GM23338 (cell line): ENCODE measurements around the gene PLPPR5. TPM values are rescaled to one million over a fixed set of nuclear protein-coding genes. Genes with fewer than 3 reads are reported as not detected.

ENCODE experiments used
- ATAC-seq: fragments of 200-7000 bp; cut with Tn5 transposase; 3 replicates; pipeline ENCODE4 v1.9.1; 2020
- DNase-seq: peaks from one replicate; pipeline ENCODE4 v3.0.0-alpha.2; 2015; ENCODE audit warnings: low spot score
- H2AFZ ChIP-seq: fragments of 200-600 bp; sonication (generic); 2 replicates; pipeline ENCODE4 v1.8.0; 2016; ENCODE audit warnings: antibody characterized with exemption, mild to moderate bottlenecking, moderate library complexity
- H3F3A ChIP-seq: fragments of 200-600 bp; sonication (generic); replicated peaks from 2 replicates; pipeline ENCODE4 v1.8.0; 2017; ENCODE audit warnings: antibody characterized with exemption, mixed run types, low read depth
- H3K27ac ChIP-seq: fragments of 200-600 bp; sonication (generic); 2 replicates; pipeline ENCODE4 v1.6.1; 2016; ENCODE audit warnings: low read depth
- H3K27me3 ChIP-seq: fragments of 200-600 bp; sonication (generic); 2 replicates; pipeline ENCODE4 v1.8.0; 2016; ENCODE audit warnings: mild to moderate bottlenecking, mixed run types, moderate library complexity; ENCODE audit not compliant: insufficient read depth
- H3K36me3 ChIP-seq: fragments of 200-600 bp; sonication (generic); 2 replicates; pipeline ENCODE4 v1.8.0; 2016; ENCODE audit warnings: mild to moderate bottlenecking; ENCODE audit not compliant: insufficient read depth
- H3K4me1 ChIP-seq: fragments of 200-600 bp; sonication (generic); 2 replicates; pipeline ENCODE4 v1.8.0; 2016; ENCODE audit warnings: mild to moderate bottlenecking, moderate library complexity; ENCODE audit not compliant: insufficient read depth
- H3K4me2 ChIP-seq: fragments of 200-600 bp; sonication (generic); 2 replicates; pipeline ENCODE4 v1.7.1; 2017; ENCODE audit warnings: mixed run types
- H3K4me3 ChIP-seq: fragments of 200-600 bp; sonication (generic); 2 replicates; pipeline ENCODE4 v1.6.1; 2016; ENCODE audit warnings: mixed run types
- H3K79me2 ChIP-seq: fragments of 200-600 bp; sonication (generic); replicated peaks from 2 replicates; pipeline ENCODE4 v1.8.0; 2017; ENCODE audit warnings: mild to moderate bottlenecking; ENCODE audit not compliant: insufficient read depth
- H3K9me2 ChIP-seq: fragments of 200-600 bp; sonication (generic); 2 replicates; pipeline ENCODE4 v1.8.0; 2017; ENCODE audit not compliant: insufficient read depth
- H4K20me1 ChIP-seq: fragments of 200-600 bp; sonication (generic); replicated peaks from 2 replicates; pipeline ENCODE4 v1.8.0; 2017; ENCODE audit warnings: mild to moderate bottlenecking; ENCODE audit not compliant: insufficient read depth
- H3K27ac Mint-ChIP-seq: 2 replicates; pipeline ENCODE4 v1.8.0; 2020; ENCODE audit warnings: inconsistent platforms, mild to moderate bottlenecking, moderate library complexity, mixed read lengths
- H3K27me3 Mint-ChIP-seq: 3 replicates; pipeline ENCODE4 v1.8.0; 2022; ENCODE audit warnings: low read depth, mild to moderate bottlenecking, moderate library complexity, mixed read lengths, inconsistent platforms; ENCODE audit not compliant: insufficient read depth, poor library complexity
- H3K36me3 Mint-ChIP-seq: 3 replicates; pipeline ENCODE4 v1.8.0; 2021; ENCODE audit warnings: low read depth, mild to moderate bottlenecking, inconsistent platforms, moderate library complexity, mixed read lengths
- H3K4me1 Mint-ChIP-seq: 3 replicates; pipeline ENCODE4 v1.8.0; 2020; ENCODE audit warnings: mild to moderate bottlenecking, inconsistent platforms, mixed read lengths
- H3K4me3 Mint-ChIP-seq: 3 replicates; pipeline ENCODE4 v1.8.0; 2021; ENCODE audit warnings: moderate library complexity, mild to moderate bottlenecking, inconsistent platforms, mixed read lengths
- H3K9me3 Mint-ChIP-seq: 3 replicates; pipeline ENCODE4 v1.8.0; 2020; ENCODE audit warnings: moderate library complexity, mild to moderate bottlenecking, inconsistent platforms, mixed read lengths
- CREB1 ChIP-seq: fragments of 250-450 bp; sonication (Bioruptor Pico); IDR thresholded peaks from 2 replicates; pipeline ENCODE4 v1.5.0; 2020; ENCODE audit warnings: low read depth, mild to moderate bottlenecking, moderate library complexity
- CTCF ChIP-seq, 2 experiments: fragments of 200-600 bp in 1 of 2; sonication (generic) in 1 of 2; conservative IDR thresholded peaks; 2 replicates each; pipeline versions ENCODE4 v1.5.1 to v1.6.1; 2016 to 2017; ENCODE audit warnings: antibody characterized with exemption in 2 of 2, low read depth in 2 of 2, mild to moderate bottlenecking in 2 of 2, moderate library complexity in 1 of 2
- ETS1 ChIP-seq: IDR thresholded peaks from 2 replicates; pipeline ENCODE4 v1.6.1; 2016; ENCODE audit warnings: antibody characterized with exemption
- EZH2 ChIP-seq: fragments of 200-600 bp; sonication (generic); IDR thresholded peaks from one replicate; pipeline ENCODE4 v1.8.0; 2017; ENCODE audit warnings: antibody characterized with exemption, mild to moderate bottlenecking, low read depth; ENCODE audit not compliant: unreplicated experiment
- EZH2phosphoT487 ChIP-seq: fragments of 200-600 bp; sonication (generic); IDR thresholded peaks from one replicate; pipeline ENCODE4 v1.8.1; 2018; ENCODE audit warnings: antibody characterized with exemption; ENCODE audit not compliant: unreplicated experiment
- JUNB ChIP-seq: IDR thresholded peaks from one replicate; pipeline ENCODE4 v1.6.1; 2016; ENCODE audit warnings: antibody characterized with exemption; ENCODE audit not compliant: unreplicated experiment
- NANOG ChIP-seq: IDR thresholded peaks from 2 replicates; pipeline ENCODE4 v1.6.1; 2016; ENCODE audit warnings: antibody characterized with exemption, borderline replicate concordance
- POLR2AphosphoS5 ChIP-seq: IDR thresholded peaks from 2 replicates; pipeline ENCODE4 v1.6.1; 2016; ENCODE audit warnings: antibody characterized with exemption, low read depth
- REST ChIP-seq: IDR thresholded peaks from one replicate; pipeline ENCODE4 v1.6.1; 2018; ENCODE audit warnings: antibody characterized with exemption; ENCODE audit not compliant: unreplicated experiment
- STAT1 ChIP-seq: IDR thresholded peaks from one replicate; pipeline ENCODE4 v1.6.1; 2016; ENCODE audit warnings: antibody characterized with exemption; ENCODE audit not compliant: unreplicated experiment
- ZNF114 ChIP-seq: fragments of 250-450 bp; sonication (Bioruptor Pico); IDR thresholded peaks from 2 replicates; pipeline ENCODE4 v1.5.0; 2020; ENCODE audit warnings: mild to moderate bottlenecking, moderate library complexity
- ZNF331 ChIP-seq: fragments of 250-450 bp; sonication (Bioruptor Pico); IDR thresholded peaks from 2 replicates; pipeline ENCODE4 v1.5.0; 2020; ENCODE audit warnings: low read depth, mild to moderate bottlenecking, moderate library complexity
- ZNF462 ChIP-seq: fragments of 250-450 bp; sonication (Bioruptor Pico); IDR thresholded peaks from 2 replicates; pipeline ENCODE4 v1.5.0; 2020; ENCODE audit warnings: mild to moderate bottlenecking, moderate library complexity
- polyA plus RNA-seq: library from polyadenylated mRNA; unstranded; fragments of >200 nt; fragmentation: Nextera tagmentation; extraction: Ambion mirVana; gene quantifications from 2 replicates; pipeline ENCODE4 v1.2.1, GENCODE V29; 2016
- total RNA-seq: library from RNA; depleted of rRNA; stranded (reverse); fragments of >200 nt; shearing (Covaris generic); gene quantifications from 2 replicates; pipeline ENCODE4 v1.2.3, GENCODE V29; 2014

Gene PLPPR5
- total and polyA plus RNA-seq, 2 experiments from 2014 or later, result 3.2 to 4.2 TPM

GRCh38 chr1:98921817-98922216 is 82.8 kb downstream of the PLPPR5 start:
- Histone ChIP-seq H3K27me3 (no peaks in the 10 kb centered on the region), H3K4me2 (no peak overlapping the region), H3K36me3 (no peaks in the 10 kb centered on the region), H3F3A (no peaks in the 10 kb centered on the region), H4K20me1 (no peaks in the 10 kb centered on the region), H2AFZ (no peak overlapping the region), H3K9me2 (0 out of 2 replicates have a peak, but pooled peaks cover 3% of the 10 kb centered on the region), H3K4me1 (no peaks in the 10 kb centered on the region), H3K27ac (no peak overlapping the region), H3K4me3 (no peak overlapping the region), H3K79me2 (no peaks in the 10 kb centered on the region)
- TF ChIP-seq CTCF (conservative IDR thresholded peaks at IDR 0.05; ENCODE audit: low read depth in 2 of 2), result no peak
- no peak for TF ChIP-seq NANOG
- TF ChIP-seq ZNF114 (CRISPR knock-in tag), result no peak
- no peak for TF ChIP-seq EZH2phosphoT487
- no peak for TF ChIP-seq EZH2
- TF ChIP-seq CREB1, result no peak
- TF ChIP-seq REST, result no peak
- TF ChIP-seq STAT1, result no peak
- TF ChIP-seq JUNB, result no peak
- TF ChIP-seq ZNF462 (CRISPR knock-in tag), result no peak
- no peak for TF ChIP-seq POLR2AphosphoS5
- no peak for TF ChIP-seq ETS1
- no peak for TF ChIP-seq ZNF331 (CRISPR knock-in tag)
- DNase-seq (no peak), ATAC-seq (no peak)
- Mint-ChIP-seq H3K36me3 (no peaks in the 10 kb centered on the region), H3K9me3 (no peaks in the 10 kb centered on the region), H3K27me3 (no peaks in the 10 kb centered on the region), H3K4me3 (no peak overlapping the region), H3K27ac (no peak overlapping the region), H3K4me1 (0 out of 3 replicates have a peak, but pooled peaks cover 3% of the 10 kb centered on the region)
